OCI-LY1 (cell line): ENCODE measurements around the gene PCYT1A.

Experiments
- CTCF ChIP-seq: fragments of 200-600 bp; sonication (generic), shearing (Covaris generic); IDR thresholded peaks from 2 replicates; pipeline ENCODE4 v1.5.1; 2017; ENCODE audit warnings: mild to moderate bottlenecking, antibody characterized with exemption, low read length, moderate library complexity, mixed read lengths
- EZH2 ChIP-seq: fragments of 200-600 bp; sonication (generic), shearing (Covaris generic); IDR thresholded peaks from 2 replicates; pipeline ENCODE4 v1.8.0; 2017; ENCODE audit warnings: borderline replicate concordance, mixed run types, mild to moderate bottlenecking, antibody characterized with exemption, low read length, moderate library complexity, mixed read lengths

GRCh38 chr3:196238612-196239560, 48.6 kb downstream of the PCYT1A start:
- TF ChIP-seq CTCF = no peak
- no peak for TF ChIP-seq EZH2
